H1 (cell line): ENCODE data around the gene DNTT. TPM values are rescaled to one million over a fixed set of nuclear protein-coding genes. Genes with fewer than 3 reads are reported as not detected.

ENCODE experiments used
- CTCF ChIA-PET: fragments of 300-600 bp; sonication (Branson Sonifier 250); formaldehyde crosslinking; loops from one replicate; lab custom pipeline; 2021; ENCODE audit not compliant: partially characterized antibody; lab: Charles Lee
- POLR2A ChIA-PET: fragments of 300-600 bp; sonication (Branson Sonifier 250); formaldehyde crosslinking; loops from one replicate; lab custom pipeline; 2021; ENCODE audit warnings: inconsistent platforms; ENCODE audit not compliant: partially characterized antibody; lab: Charles Lee
- DNase-seq, 2 experiments: peaks; one replicate each; pipeline versions ENCODE4 v3.0.0 to v3.0.0-alpha.2; 2010 to 2022; ENCODE audit warnings: low spot score in 2 of 2, low read depth in 1 of 2, mixed read lengths in 1 of 2
- FAIRE-seq: peaks from 2 replicates; lab custom pipeline; 2011; peaks lifted over from hg19 to GRCh38; lab: Jason Lieb, UNC
- H2AFZ ChIP-seq: 2 replicates; pipeline ENCODE4 v1.8.1; 2012; ENCODE audit warnings: low read length, inconsistent platforms
- H2AK5ac ChIP-seq: 2 replicates; pipeline ENCODE4 v1.6.1; 2013; ENCODE audit warnings: low read depth, low read length
- H2BK120ac ChIP-seq: replicated peaks from 2 replicates; pipeline ENCODE3; 2013; ENCODE audit warnings: low read depth, low read length, inconsistent platforms
- H2BK12ac ChIP-seq: 2 replicates; pipeline ENCODE4 v1.6.1; 2013; ENCODE audit warnings: low read depth, low read length
- H2BK15ac ChIP-seq: 2 replicates; pipeline ENCODE4 v1.6.1; 2013; ENCODE audit warnings: low read length
- H2BK20ac ChIP-seq: 2 replicates; pipeline ENCODE4 v1.6.1; 2013; ENCODE audit warnings: low read length
- H2BK5ac ChIP-seq: 2 replicates; pipeline ENCODE4 v1.6.1; 2013; ENCODE audit warnings: low read depth, low read length
- H3K14ac ChIP-seq: 2 replicates; pipeline ENCODE4 v1.6.1; 2013; ENCODE audit warnings: inconsistent platforms; ENCODE audit not compliant: insufficient read length
- H3K18ac ChIP-seq: 2 replicates; pipeline ENCODE4 v1.6.1; 2013; ENCODE audit warnings: low read length; ENCODE audit errors: extremely low read depth
- H3K23ac ChIP-seq: 2 replicates; pipeline ENCODE4 v1.6.1; 2013; ENCODE audit warnings: inconsistent platforms; ENCODE audit not compliant: insufficient read length
- H3K23me2 ChIP-seq: 2 replicates; pipeline ENCODE4 v1.6.1; 2013; ENCODE audit warnings: low read depth, low read length
- H3K27ac ChIP-seq: 2 replicates; pipeline ENCODE4 v1.6.1; 2011; ENCODE audit warnings: low read depth, low read length, inconsistent platforms
- H3K27me3 ChIP-seq, 4 experiments: replicated peaks in 1 of 4; 1 replicate in 1 of 4; 2 replicates in 3 of 4; pipeline versions ENCODE4 v1.6.1 to v1.8.1; 2011 to 2013; ENCODE audit warnings: low read length in 3 of 4, mild to moderate bottlenecking in 3 of 4, inconsistent platforms in 2 of 4, mixed read lengths in 2 of 4, moderate library complexity in 1 of 4; ENCODE audit not compliant: control insufficient read depth in 3 of 4, insufficient read depth in 3 of 4; ENCODE audit errors: extremely low read depth in 1 of 4
- H3K36me3 ChIP-seq, 4 experiments: 2 replicates each; pipeline versions ENCODE4 v1.6.1 to v1.8.1; 2011 to 2013; ENCODE audit warnings: mild to moderate bottlenecking in 4 of 4, low read length in 3 of 4, moderate library complexity in 2 of 4, control low read depth in 1 of 4, inconsistent platforms in 1 of 4; ENCODE audit not compliant: insufficient read depth in 4 of 4, control insufficient read depth in 2 of 4
- H3K4ac ChIP-seq: replicated peaks from 2 replicates; pipeline ENCODE3; 2013; ENCODE audit warnings: low read length, low read depth, mixed read lengths, inconsistent platforms; ENCODE audit not compliant: insufficient read length
- H3K4me1 ChIP-seq, 4 experiments: replicated peaks in 1 of 4; 1 replicate in 1 of 4; 2 replicates in 3 of 4; pipeline versions ENCODE4 v1.6.1 to v1.8.1; 2011 to 2013; ENCODE audit warnings: low read length in 3 of 4, inconsistent platforms in 2 of 4, mixed read lengths in 1 of 4; ENCODE audit not compliant: insufficient read depth in 4 of 4, control insufficient read depth in 3 of 4
- H3K4me2 ChIP-seq, 2 experiments: 2 replicates each; pipeline versions ENCODE4 v1.6.1 to v1.8.1; 2011 to 2013; ENCODE audit warnings: low read depth in 2 of 2, low read length in 2 of 2, control low read depth in 1 of 2, inconsistent platforms in 1 of 2, mild to moderate bottlenecking in 1 of 2; ENCODE audit not compliant: insufficient read depth in 1 of 2
- H3K4me3 ChIP-seq, 4 experiments: fragments of 200-600, 300-600 bp in 1 of 4; sonication (generic), shearing (Covaris generic), sonication (Bioruptor Twin) in 1 of 4; 2 replicates each; pipeline versions ENCODE4 v1.5.1 to v1.8.1; 2011 to 2016; ENCODE audit warnings: low read length in 4 of 4, low read depth in 3 of 4, control low read depth in 2 of 4, inconsistent platforms in 2 of 4, mild to moderate bottlenecking in 2 of 4, mixed read lengths in 1 of 4, moderate library complexity in 1 of 4; ENCODE audit not compliant: insufficient read depth in 2 of 4; ENCODE audit errors: extremely low read depth in 1 of 4
- H3K56ac ChIP-seq: replicated peaks from 2 replicates; pipeline ENCODE3; 2013; ENCODE audit warnings: low read depth, mild to moderate bottlenecking, mixed read lengths, low read length, inconsistent platforms; ENCODE audit not compliant: insufficient read length
- H3K79me1 ChIP-seq: 2 replicates; pipeline ENCODE4 v1.6.1; 2013; ENCODE audit warnings: low read depth, low read length, control low read depth
- H3K79me2 ChIP-seq, 2 experiments: 2 replicates each; pipeline versions ENCODE4 v1.6.1 to v1.8.1; 2012 to 2013; ENCODE audit warnings: low read length in 2 of 2, mild to moderate bottlenecking in 2 of 2, inconsistent platforms in 1 of 2; ENCODE audit not compliant: insufficient read depth in 2 of 2, control insufficient read depth in 1 of 2
- H3K9ac ChIP-seq, 4 experiments: replicated peaks in 1 of 4; 1 replicate in 1 of 4; 2 replicates in 3 of 4; pipeline versions ENCODE4 v1.6.1 to v1.8.1; 2011 to 2013; ENCODE audit warnings: low read depth in 3 of 4, low read length in 3 of 4, control low read depth in 2 of 4, mild to moderate bottlenecking in 2 of 4, moderate library complexity in 2 of 4, inconsistent platforms in 1 of 4; ENCODE audit errors: extremely low read depth in 1 of 4
- H3K9me3 ChIP-seq, 2 experiments: 2 replicates each; pipeline versions ENCODE4 v1.6.1 to v1.8.1; 2012 to 2013; ENCODE audit warnings: mild to moderate bottlenecking in 2 of 2, moderate library complexity in 2 of 2, control low read depth in 1 of 2, inconsistent platforms in 1 of 2, low read depth in 1 of 2, low read length in 1 of 2, mixed read lengths in 1 of 2; ENCODE audit not compliant: insufficient read depth in 2 of 2
- H4K20me1 ChIP-seq, 2 experiments: replicated peaks in 1 of 2; 2 replicates each; pipeline versions ENCODE3 to v1.8.1; 2011 to 2013; ENCODE audit warnings: inconsistent platforms in 2 of 2, low read length in 2 of 2, mild to moderate bottlenecking in 1 of 2; ENCODE audit not compliant: insufficient read depth in 2 of 2, control insufficient read depth in 1 of 2
- H4K5ac ChIP-seq: 2 replicates; pipeline ENCODE4 v1.6.1; 2013; ENCODE audit warnings: low read length, low read depth, mixed read lengths, inconsistent platforms; ENCODE audit not compliant: insufficient read length
- H4K8ac ChIP-seq: 2 replicates; pipeline ENCODE4 v1.8.0; 2013; ENCODE audit warnings: mild to moderate bottlenecking, moderate library complexity, low read length, inconsistent platforms; ENCODE audit not compliant: insufficient read depth; ENCODE audit errors: extremely low read depth
- H4K91ac ChIP-seq: replicated peaks from 2 replicates; pipeline ENCODE3; 2013; ENCODE audit warnings: low read length, mixed read lengths, inconsistent platforms; ENCODE audit not compliant: insufficient read length
- ASH2L ChIP-seq: fragments of 200-600, 300-600 bp; sonication (generic); IDR thresholded peaks from one replicate; pipeline ENCODE4 v1.7.1; 2017; ENCODE audit warnings: low read length
- CHD1 ChIP-seq: IDR thresholded peaks from 2 replicates; pipeline ENCODE4 v1.6.1; 2012; ENCODE audit warnings: low read depth, low read length, improper control_type of control experiment
- CTCF ChIP-seq, 3 experiments: IDR thresholded peaks; 1 replicate in 2 of 3; 2 replicates in 1 of 3; pipeline versions ENCODE4 v1.5.1 to v1.6.1; 2011; ENCODE audit warnings: low read length in 3 of 3, mild to moderate bottlenecking in 3 of 3, inconsistent platforms in 2 of 3, low read depth in 1 of 3, moderate library complexity in 1 of 3; ENCODE audit not compliant: insufficient read depth in 1 of 3; ENCODE audit errors: control extremely low read depth in 1 of 3
- E2F6 ChIP-seq: IDR thresholded peaks from 2 replicates; pipeline ENCODE4 v1.6.1; 2012; ENCODE audit warnings: inconsistent platforms
- GABPA ChIP-seq: IDR thresholded peaks from 2 replicates; pipeline ENCODE4 v1.6.1; 2011; ENCODE audit warnings: mild to moderate bottlenecking, low read length, moderate library complexity, borderline replicate concordance; ENCODE audit not compliant: insufficient read depth
- JUN ChIP-seq: IDR thresholded peaks from 2 replicates; pipeline ENCODE4 v1.6.1; 2011; ENCODE audit warnings: low read depth, mild to moderate bottlenecking, improper control_type of control experiment, low read length
- NANOG ChIP-seq: IDR thresholded peaks from 2 replicates; pipeline ENCODE4 v1.6.1; 2011; ENCODE audit warnings: low read length, low read depth, mild to moderate bottlenecking, inconsistent platforms; ENCODE audit not compliant: insufficient read depth, poor library complexity, severe bottlenecking
- POLR2AphosphoS5 ChIP-seq: IDR thresholded peaks from 2 replicates; pipeline ENCODE4 v1.6.1; 2011; ENCODE audit warnings: low read depth, low read length
- POU5F1 ChIP-seq: IDR thresholded peaks from 2 replicates; pipeline ENCODE4 v1.6.1; 2011; ENCODE audit warnings: low read depth, mild to moderate bottlenecking, low read length, moderate library complexity
- RBBP5 ChIP-seq: IDR thresholded peaks from 2 replicates; pipeline ENCODE4 v1.7.1; 2012; ENCODE audit warnings: low read depth, mild to moderate bottlenecking, inconsistent platforms, low read length, moderate library complexity, borderline replicate concordance
- SP4 ChIP-seq: IDR thresholded peaks from 2 replicates; pipeline ENCODE4 v1.6.1; 2012; ENCODE audit warnings: low read length, inconsistent platforms
- TEAD4 ChIP-seq: IDR thresholded peaks from 2 replicates; pipeline ENCODE4 v1.6.1; 2012; ENCODE audit warnings: low read depth, low read length, inconsistent platforms, mixed read lengths
- WGBS, 2 experiments: shearing (Covaris generic) in 1 of 2; methylation state at CpG; one replicate each; pipeline versions ENCODE4 v1.1.6 to v1.1.7; 2013 to 2015; ENCODE audit warnings: low lambda C conversion rate in 2 of 2, mixed read lengths in 2 of 2, inconsistent platforms in 1 of 2, low coverage in 1 of 2, missing lambda C conversion rate in 1 of 2; ENCODE audit not compliant: insufficient replicate concordance in 2 of 2, insufficient coverage in 1 of 2, insufficient read length in 1 of 2; ENCODE audit errors: extremely low coverage in 1 of 2, missing lambda C conversion rate in 1 of 2; 5-methylcytosine and 5-hydroxymethylcytosine counted together
- polyA plus RNA-seq, 7 experiments: library from polyadenylated mRNA; depleted of rRNA in 3 of 7; stranded (reverse) in 5 of 7; unstranded in 2 of 7; fragments of >200 nt in 5 of 7; fragments of 200-250 nt in 2 of 7; gene quantifications; 1 replicate in 5 of 7; 2 replicates in 1 of 7; 4 replicates in 1 of 7; pipeline versions ENCODE4 v1.2.1 to v1.2.3, GENCODE V29; 2011 to 2013; ENCODE audit warnings: missing spikeins in 2 of 7, mixed read lengths in 2 of 7
- total RNA-seq: library from RNA; stranded (reverse); fragmentation: NEBNext Ultra II Directional; extraction: Animal tissue kit (Norgen Biotek cat#: 25700); gene quantifications from 2 replicates; pipeline ENCODE4 v1.2.1, GENCODE V29; 2021

The DNTT gene
- total and polyA plus RNA-seq, 2 of the 8 experiments (the other 6 are each of a cell fraction or from before 2014, with no cell fraction given) = not detected

GRCh38 chr10:96261930-96262329 is 42.3 kb upstream of the DNTT start:
- H3K36me3 ChIP-seq = no peaks in the 10 kb centered on the region
- POLR2A ChIA-PET = no interaction called here
- TF ChIP-seq TEAD4 = no peak
- TF ChIP-seq JUN = no peak
- TF ChIP-seq POLR2AphosphoS5 = no peak
- TF ChIP-seq E2F6 = no peak
- TF ChIP-seq GABPA = no peak
- no peak for TF ChIP-seq ASH2L
- TF ChIP-seq RBBP5 = no peak
- TF ChIP-seq POU5F1 = no peak
- no peak for TF ChIP-seq CHD1
- TF ChIP-seq NANOG = no peak
- TF ChIP-seq CTCF (IDR thresholded peaks at IDR 0.05; ENCODE audit: control extremely low read depth in 1 of 3, insufficient read depth in 1 of 3, low read depth in 1 of 3, low read length in 3 of 3) = no peak
- TF ChIP-seq SP4 = no peak

More at GRCh38 chr10:96261930-96262329, 42.3 kb upstream of the DNTT start:
- peaks cover 0 to 4% (median 0%) of the 10 kb centered on the region in 4 experiments; a peak in 2 of 7 replicates for H3K4me1 ChIP-seq
- H3K23me2 ChIP-seq = no peaks in the 10 kb centered on the region; the same call in 1 of the 2 replicates
- H4K8ac ChIP-seq = no peak overlapping the region
- no peak overlapping the region for H2AFZ ChIP-seq
- H3K56ac ChIP-seq = no peak overlapping the region
- H2BK15ac ChIP-seq = no peak overlapping the region
- H4K91ac ChIP-seq = no peak overlapping the region
- no peak overlapping the region for H2AK5ac ChIP-seq
- no peak overlapping the region for H3K14ac ChIP-seq
- no peak overlapping the region for H3K9ac ChIP-seq
- H3K9me3 ChIP-seq = no peaks in the 10 kb centered on the region
- H3K27ac ChIP-seq = no peak overlapping the region
- H3K79me2 ChIP-seq = no peaks in the 10 kb centered on the region
- H3K23ac ChIP-seq = no peak overlapping the region
- FAIRE-seq (no peak), DNase-seq (no peak)
- no peak overlapping the region for H4K5ac ChIP-seq
- no peak overlapping the region for H2BK12ac ChIP-seq
- no peak overlapping the region for H2BK120ac ChIP-seq
- H3K79me1 ChIP-seq = no peaks in the 10 kb centered on the region
- no peak overlapping the region for H2BK20ac ChIP-seq
- H3K18ac ChIP-seq = no peak overlapping the region
- 86% methylated on average over 3 of the region's 3 CpGs; no CpG with 5 or more reads in 1 of the 2 experiments for WGBS, 2 experiments
- H3K4ac ChIP-seq = no peak overlapping the region
- no peak overlapping the region for H3K4me2 ChIP-seq
- no peak overlapping the region for H3K4me3 ChIP-seq
- H3K27me3 ChIP-seq = no peaks in the 10 kb centered on the region
- H2BK5ac ChIP-seq = no peak overlapping the region
- no peaks in the 10 kb centered on the region for H4K20me1 ChIP-seq
- CTCF ChIA-PET = interaction anchor here (1.2 to 2.5 kb wide), 5 partner anchors 31 to 245 kb away, joined by 3 to 13 read pairs (median 5); no protein-coding TSS in a partner anchor
